IPS-20b (cell line): ENCODE data around the gene TMF1.

ENCODE experiments used
- H3K27ac ChIP-seq: one replicate; pipeline ENCODE4 v1.5.1; 2013; ENCODE audit warnings: low read length
- H3K27me3 ChIP-seq: 2 replicates; pipeline ENCODE4 v1.6.1; 2013; ENCODE audit warnings: mild to moderate bottlenecking, low read length, inconsistent platforms; ENCODE audit not compliant: insufficient read depth
- H3K36me3 ChIP-seq: 2 replicates; pipeline ENCODE4 v1.6.1; 2013; ENCODE audit warnings: low read depth, mild to moderate bottlenecking, inconsistent platforms, low read length, moderate library complexity; ENCODE audit not compliant: insufficient read depth
- H3K4me1 ChIP-seq: 2 replicates; pipeline ENCODE4 v1.6.1; 2013; ENCODE audit warnings: mild to moderate bottlenecking, control low read depth, inconsistent platforms, low read length, moderate library complexity; ENCODE audit not compliant: insufficient read depth
- H3K4me3 ChIP-seq: 2 replicates; pipeline ENCODE4 v1.5.1; 2013; ENCODE audit warnings: mild to moderate bottlenecking, low read length, inconsistent platforms
- H3K9ac ChIP-seq: 2 replicates; pipeline ENCODE4 v1.6.1; 2013; ENCODE audit warnings: low read depth, mild to moderate bottlenecking, inconsistent platforms, low read length, moderate library complexity
- H3K9me3 ChIP-seq: 2 replicates; pipeline ENCODE4 v1.6.1; 2013; ENCODE audit warnings: mild to moderate bottlenecking, low read depth, low read length, inconsistent platforms; ENCODE audit not compliant: insufficient read depth

The TMF1 gene

DNA sequence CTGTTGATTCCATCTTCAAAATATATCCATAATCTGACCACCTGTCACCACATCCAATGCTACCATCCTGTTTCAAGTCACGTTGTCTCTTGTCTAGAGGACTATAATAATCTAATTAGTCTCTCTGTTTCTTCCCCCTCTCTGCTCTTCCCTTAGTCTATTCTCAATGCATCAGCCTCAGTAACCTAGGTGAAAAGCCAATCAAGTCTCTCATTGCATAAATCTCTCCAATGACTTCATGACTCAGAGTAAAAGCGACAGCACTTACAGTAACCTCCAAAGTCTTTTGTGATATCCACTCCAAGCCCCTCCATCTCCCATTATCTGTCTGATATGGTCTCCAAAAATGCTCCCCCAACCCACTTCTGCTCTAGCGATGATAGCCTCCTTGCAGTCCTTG lies 20.8 kb upstream of the TMF1 start:
- no peaks in the 10 kb centered on the region for H3K4me1 ChIP-seq
- no peak overlapping the region for H3K4me3 ChIP-seq
- peaks cover 37% of the 10 kb centered on the region for H3K36me3 ChIP-seq
- no peak overlapping the region for H3K9ac ChIP-seq
- H3K27me3 ChIP-seq, result no peaks in the 10 kb centered on the region
- H3K9me3 ChIP-seq, result no peaks in the 10 kb centered on the region
- H3K27ac ChIP-seq, result no peak overlapping the region

GRCh38 chr3:69066121-69066520 lies 14.0 kb upstream of the TMF1 start:
- Histone ChIP-seq H3K4me3 (no peak overlapping the region), H3K36me3 (peaks cover 39% of the 10 kb centered on the region), H3K9me3 (no peaks in the 10 kb centered on the region), H3K4me1 (no peaks in the 10 kb centered on the region), H3K27ac (no peak overlapping the region), H3K9ac (no peak overlapping the region), H3K27me3 (no peaks in the 10 kb centered on the region)

DNA sequence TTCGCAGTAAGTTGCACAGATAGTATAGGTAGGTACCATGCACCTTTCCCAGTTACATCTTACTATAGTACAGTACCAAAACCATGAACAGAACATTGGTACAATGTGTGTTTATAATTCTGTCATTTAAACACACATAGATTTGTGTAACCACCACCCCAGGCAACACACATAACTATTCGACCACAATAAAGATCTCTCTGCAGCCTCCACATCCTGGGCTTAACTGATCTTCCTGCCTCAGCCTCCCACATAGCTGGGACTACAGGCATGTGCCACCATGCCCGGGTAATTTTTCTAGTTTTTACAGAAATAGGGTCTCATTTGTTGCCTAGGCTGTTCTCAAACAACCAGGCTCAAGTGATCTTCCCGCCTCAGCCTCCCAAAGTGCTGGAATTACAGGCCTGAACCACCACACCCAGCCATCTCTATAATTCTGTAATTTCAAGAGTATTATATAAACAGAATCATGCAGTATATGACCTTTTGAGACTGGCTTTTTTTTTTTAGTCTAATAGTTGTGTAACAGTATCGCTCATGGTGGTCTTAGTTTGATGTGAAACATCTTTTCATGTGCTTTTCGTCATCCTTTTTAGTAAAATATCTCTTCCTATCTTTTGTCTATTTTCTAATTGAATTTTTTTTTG lies 13.3 kb upstream of the TMF1 start:
- no peak overlapping the region for H3K9ac ChIP-seq
- peaks cover 39% of the 10 kb centered on the region for H3K36me3 ChIP-seq

GRCh38 chr3:69063636-69064035 lies 11.5 kb upstream of the TMF1 start:
- Histone ChIP-seq H3K4me3 (no peak overlapping the region), H3K27ac (no peak overlapping the region), H3K9ac (no peak overlapping the region), H3K4me1 (no peaks in the 10 kb centered on the region), H3K36me3 (peaks cover 56% of the 10 kb centered on the region), H3K9me3 (no peaks in the 10 kb centered on the region), H3K27me3 (no peaks in the 10 kb centered on the region)

More for the DNA sequence above, 13.3 kb upstream of the TMF1 start:
- Histone ChIP-seq H3K9me3 (no peaks in the 10 kb centered on the region), H3K4me3 (no peak overlapping the region), H3K27me3 (no peaks in the 10 kb centered on the region), H3K27ac (no peak overlapping the region), H3K4me1 (no peaks in the 10 kb centered on the region)

DNA sequence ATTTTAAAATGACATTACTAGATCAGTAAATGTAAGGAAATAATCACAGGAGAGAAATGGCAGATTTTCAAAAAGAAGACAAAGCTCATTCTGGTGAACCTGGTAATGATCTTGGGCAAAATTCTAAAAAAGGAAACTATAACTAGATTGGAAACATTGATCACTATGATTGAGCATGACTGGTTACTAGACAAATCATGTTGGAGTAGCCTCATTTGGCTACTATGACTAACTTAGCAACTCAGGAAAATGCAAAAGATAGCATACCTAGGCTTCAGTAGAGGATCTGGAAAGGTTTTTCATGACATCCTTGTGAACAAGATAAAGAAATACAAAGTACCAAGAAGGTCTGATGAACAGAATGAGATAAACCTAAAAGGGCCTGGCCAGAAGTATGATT lies 7.6 kb upstream of the TMF1 start:
- no peaks in the 10 kb centered on the region for H3K9me3 ChIP-seq
- no peaks in the 10 kb centered on the region for H3K27me3 ChIP-seq
- peaks cover 92% of the 10 kb centered on the region for H3K36me3 ChIP-seq
- H3K4me1 ChIP-seq, result no peaks in the 10 kb centered on the region
- no peak overlapping the region for H3K27ac ChIP-seq
- no peak overlapping the region for H3K4me3 ChIP-seq
- no peak overlapping the region for H3K9ac ChIP-seq

GRCh38 chr3:69058947-69059224 lies 6.8 kb upstream of the TMF1 start:
- no peak overlapping the region for H3K27ac ChIP-seq
- H3K9ac ChIP-seq, result no peak overlapping the region
- no peaks in the 10 kb centered on the region for H3K9me3 ChIP-seq
- H3K4me3 ChIP-seq, result no peak overlapping the region
- H3K4me1 ChIP-seq, result no peaks in the 10 kb centered on the region
- H3K36me3 ChIP-seq, result peaks cover 91% of the 10 kb centered on the region
- no peaks in the 10 kb centered on the region for H3K27me3 ChIP-seq

GRCh38 chr3:69058180-69058946 lies 6.2 kb upstream of the TMF1 start:
- H3K27me3 ChIP-seq, result no peaks in the 10 kb centered on the region
- peaks cover 85% of the 10 kb centered on the region for H3K36me3 ChIP-seq
- no peak overlapping the region for H3K9ac ChIP-seq
- H3K9me3 ChIP-seq, result no peaks in the 10 kb centered on the region
- no peaks in the 10 kb centered on the region for H3K4me1 ChIP-seq
- H3K27ac ChIP-seq, result no peak overlapping the region
- H3K4me3 ChIP-seq, result no peak overlapping the region

- H3K9ac ChIP-seq, result peak overlapping the region; percentile 84
- peaks cover 42% of the 10 kb centered on the region for H3K36me3 ChIP-seq
- H3K9me3 ChIP-seq, result no peaks in the 10 kb centered on the region
- no peaks in the 10 kb centered on the region for H3K4me1 ChIP-seq
- H3K4me3 ChIP-seq, result peak overlapping the region; percentile 86
- no peaks in the 10 kb centered on the region for H3K27me3 ChIP-seq
- peak overlapping the region; percentile 81 for H3K27ac ChIP-seq
These were observed 352 bp upstream of the TMF1 start for GRCh38 chr3:69052472-69052898.

DNA sequence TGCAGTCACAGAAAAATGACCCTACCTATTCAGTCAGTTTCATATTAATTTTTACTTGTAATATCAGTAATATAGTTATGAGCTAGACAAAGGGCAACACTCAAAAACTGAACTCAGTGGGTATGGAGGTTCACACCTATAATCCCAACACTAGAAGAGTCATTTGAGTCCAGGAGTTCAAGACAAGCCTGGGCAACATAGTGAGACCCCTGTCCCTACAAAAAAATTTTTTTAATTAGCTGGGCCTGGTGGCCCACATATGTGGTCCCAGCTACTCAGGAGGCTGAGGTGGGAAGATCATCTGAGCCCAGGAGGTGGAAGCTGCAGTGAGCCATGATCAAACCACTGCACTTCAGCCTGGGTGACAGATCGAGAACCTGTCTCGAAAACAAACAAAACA lies 3.1 kb downstream of the TMF1 start:
- H3K27me3 ChIP-seq, result no peaks in the 10 kb centered on the region

DNA sequence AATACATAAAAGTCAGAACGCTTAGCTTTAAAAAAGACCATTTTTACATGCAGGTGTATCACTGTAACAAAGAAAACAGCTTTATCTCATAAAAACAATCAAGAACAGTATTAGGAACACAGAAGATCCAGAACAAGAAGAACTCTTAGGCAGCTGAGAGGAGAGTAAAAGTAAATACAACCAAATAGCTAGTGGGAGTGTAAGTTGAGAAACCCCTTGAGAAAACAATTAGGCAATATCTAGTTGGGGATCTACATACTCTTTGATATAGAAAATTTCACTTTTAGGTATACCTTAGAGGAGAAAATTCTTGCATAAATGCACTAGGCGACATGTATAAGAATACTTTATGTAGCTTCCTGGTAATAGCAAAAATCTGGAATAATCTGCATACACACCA lies 7.5 kb downstream of the TMF1 start:
- Histone ChIP-seq H3K27me3 (no peaks in the 10 kb centered on the region), H3K36me3 (peaks cover 65% of the 10 kb centered on the region), H3K9me3 (no peaks in the 10 kb centered on the region), H3K4me3 (no peak overlapping the region), H3K9ac (no peak overlapping the region), H3K4me1 (no peaks in the 10 kb centered on the region), H3K27ac (no peak overlapping the region)

More for the DNA sequence above, 3.1 kb downstream of the TMF1 start:
- no peak overlapping the region for H3K9ac ChIP-seq
- H3K4me3 ChIP-seq, result no peak overlapping the region
- no peaks in the 10 kb centered on the region for H3K9me3 ChIP-seq
- no peak overlapping the region for H3K27ac ChIP-seq
- H3K4me1 ChIP-seq, result no peaks in the 10 kb centered on the region
- peaks cover 34% of the 10 kb centered on the region for H3K36me3 ChIP-seq

- H3K4me1 ChIP-seq, result no peaks in the 10 kb centered on the region
- H3K4me3 ChIP-seq, result no peak overlapping the region
- H3K36me3 ChIP-seq, result peaks cover 70% of the 10 kb centered on the region
- no peak overlapping the region for H3K27ac ChIP-seq
- no peaks in the 10 kb centered on the region for H3K9me3 ChIP-seq
- H3K27me3 ChIP-seq, result no peaks in the 10 kb centered on the region
- H3K9ac ChIP-seq, result no peak overlapping the region
These were observed 18.7 kb downstream of the TMF1 start for GRCh38 chr3:69033470-69033869.

DNA sequence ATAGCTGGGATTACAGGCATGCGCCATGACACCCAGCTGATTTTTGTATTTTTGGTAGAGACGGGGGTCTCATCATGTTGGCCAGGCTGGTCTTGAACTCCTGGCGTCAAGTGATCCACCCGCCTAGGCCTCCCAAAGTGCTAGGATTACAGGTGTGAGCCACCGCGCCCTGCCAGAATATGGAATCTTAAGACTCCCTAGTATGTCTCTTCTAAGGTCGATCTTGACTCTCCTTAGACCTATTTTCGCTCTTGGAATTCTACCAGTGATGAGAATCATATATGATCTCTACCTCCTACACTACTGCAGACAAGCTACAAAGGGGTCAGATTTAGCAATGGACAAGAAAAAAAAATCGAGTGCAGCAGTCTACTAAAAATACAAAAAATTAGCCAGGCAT lies 19.4 kb downstream of the TMF1 start:
- Histone ChIP-seq H3K36me3 (peaks cover 70% of the 10 kb centered on the region), H3K27ac (no peak overlapping the region)

More for the DNA sequence above, 19.4 kb downstream of the TMF1 start:
- Histone ChIP-seq H3K9me3 (no peaks in the 10 kb centered on the region), H3K4me3 (no peak overlapping the region), H3K9ac (no peak overlapping the region), H3K4me1 (no peaks in the 10 kb centered on the region), H3K27me3 (no peaks in the 10 kb centered on the region)
